HPDE6-E6E7 (cell line): ENCODE results near the gene PRKG1.
A peak's percentile ranks its signal among the peaks of the same experiment; 100 is the strongest.

ENCODE experiments used
- DNase-seq: peaks from one replicate; pipeline ENCODE4 v3.0.0; 2011; ENCODE audit warnings: missing footprints; ENCODE audit errors: extremely low spot score

The PRKG1 gene

GRCh38 chr10:52258799-52259425 lies 1184.6 kb downstream of the PRKG1 start:
- DNase-seq = no peak

- DNase-seq = no peak
These were observed 1185.1 kb downstream of the PRKG1 start for GRCh38 chr10:52259426-52259812.

GRCh38 chr10:52261362-52261761 lies 1187.1 kb downstream of the PRKG1 start:
- peak; percentile 53 for DNase-seq

GRCh38 chr10:52265131-52265926 lies 1191.0 kb downstream of the PRKG1 start:
- DNase-seq = no peak

- no peak for DNase-seq
These were observed 1192.6 kb downstream of the PRKG1 start for GRCh38 chr10:52266858-52267257.

- peak; percentile 2 for DNase-seq
These were observed 1194.5 kb downstream of the PRKG1 start for GRCh38 chr10:52268790-52269189.

- no peak for DNase-seq
These were observed 1194.9 kb downstream of the PRKG1 start for GRCh38 chr10:52269233-52269632.

- no peak for DNase-seq
These were observed 1201.9 kb downstream of the PRKG1 start for GRCh38 chr10:52276163-52276562.

- DNase-seq = no peak
These were observed 1202.7 kb downstream of the PRKG1 start for GRCh38 chr10:52276986-52277385.

- no peak for DNase-seq
These were observed 1205.3 kb downstream of the PRKG1 start for GRCh38 chr10:52279546-52279945.

- DNase-seq = no peak
These were observed 1205.8 kb downstream of the PRKG1 start for GRCh38 chr10:52280051-52280450.

GRCh38 chr10:52283174-52283573 lies 1208.9 kb downstream of the PRKG1 start:
- DNase-seq = no peak

- DNase-seq = no peak
These were observed 1210.2 kb downstream of the PRKG1 start for GRCh38 chr10:52284416-52285013.

- no peak for DNase-seq
These were observed 1213.6 kb downstream of the PRKG1 start for GRCh38 chr10:52287866-52288265.

GRCh38 chr10:52297747-52298146 lies 1223.5 kb downstream of the PRKG1 start:
- DNase-seq = no peak

- no peak for DNase-seq
These were observed 1226.5 kb downstream of the PRKG1 start for GRCh38 chr10:52300599-52301277.

- DNase-seq = peak; percentile 53
These were observed 1234.2 kb downstream of the PRKG1 start for GRCh38 chr10:52308251-52309031.

GRCh38 chr10:52312942-52313255 lies 1238.6 kb downstream of the PRKG1 start:
- no peak for DNase-seq

- DNase-seq = peak; percentile 19
These were observed 1239.1 kb downstream of the PRKG1 start for GRCh38 chr10:52313256-52313932.

GRCh38 chr10:52313933-52314821 lies 1239.9 kb downstream of the PRKG1 start, which contains the start of gene DKK1:
TSS of gene DKK1 (plus strand) at chr10:52314281. CDS start at chr10:52314435, 154 bp downstream.
- DNase-seq = peak; percentile 54
